Coronary artery (tissue), 2 donors: Measurements from ENCODE around the gene SDHC.
"Not testable (repeated sequence)": the region's sequence is repeated elsewhere in the genome, so short reads cannot be mapped to it uniquely, and the experiment has no call there.

Experiments
- DNase-seq: peaks from one replicate; pipeline ENCODE4 v3.0.0-alpha.2; 2017; ENCODE audit warnings: low spot score
- H3K27ac ChIP-seq, 2 donors: fragments of 200-600 bp; sonication (generic); one replicate each; pipeline ENCODE4 v1.5.1; 2016 to 2019
- H3K4me3 ChIP-seq: fragments of 200-600 bp; sonication (generic); 2 replicates; pipeline ENCODE4 v1.5.1; 2016; ENCODE audit warnings: mild to moderate bottlenecking, moderate library complexity
- CTCF ChIP-seq: fragments of 200-600 bp; sonication (generic); IDR thresholded peaks from one replicate; pipeline ENCODE4 v1.5.1; 2019; ENCODE audit warnings: antibody characterized with exemption

The SDHC gene

DNA sequence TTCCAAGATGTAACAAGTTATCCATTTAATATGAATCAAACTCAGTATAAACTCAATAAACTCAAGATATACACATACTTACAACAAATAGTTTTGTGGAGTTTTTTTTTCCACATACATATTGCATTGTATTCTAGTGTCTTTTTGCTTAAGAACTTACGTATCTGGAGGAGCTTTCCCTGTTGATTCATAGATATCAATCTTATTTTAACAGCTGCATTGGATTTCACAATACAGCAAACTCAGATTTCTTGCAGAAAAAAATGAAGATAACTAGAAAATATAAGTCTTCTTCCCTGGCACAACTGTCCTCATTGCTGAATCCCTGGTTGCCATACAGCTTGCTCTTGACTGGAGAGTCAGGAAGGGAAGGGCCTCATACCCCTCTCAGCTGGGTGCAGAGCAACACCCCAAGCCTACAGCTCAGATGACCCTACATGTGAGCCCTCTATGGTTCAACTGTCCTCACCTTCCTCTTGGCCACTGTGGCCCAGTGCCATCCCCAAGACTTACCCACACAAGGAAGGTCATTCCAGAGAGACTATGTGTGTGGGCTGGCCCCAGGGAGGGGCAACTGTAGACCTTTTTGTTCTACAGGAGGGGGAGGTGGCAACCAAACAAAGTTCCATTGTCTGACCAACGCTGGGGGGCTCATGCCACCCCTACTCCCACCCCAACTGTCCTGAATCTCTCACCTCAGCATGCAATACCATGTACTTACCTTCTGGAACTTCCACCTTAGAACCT lies 6.1 kb upstream of the SDHC start:
- no peak overlapping the region for H3K4me3 ChIP-seq
- no peak for TF ChIP-seq CTCF
- H3K27ac ChIP-seq = no peak overlapping the region
- DNase-seq = no peak

- no peak for DNase-seq
- no peak for TF ChIP-seq CTCF
- Histone ChIP-seq H3K27ac (no peak within 1 kb of the TSS), H3K4me3 (no peak within 1 kb of the TSS)
Measured at GRCh38 chr1:161309868-161310267, 4.3 kb upstream of the SDHC start, which contains the start of gene MPZ. Gene MPZ, minus strand, starts transcription at chr1:161309968. Its CDS starts 63 bp downstream, at chr1:161309905.

DNA sequence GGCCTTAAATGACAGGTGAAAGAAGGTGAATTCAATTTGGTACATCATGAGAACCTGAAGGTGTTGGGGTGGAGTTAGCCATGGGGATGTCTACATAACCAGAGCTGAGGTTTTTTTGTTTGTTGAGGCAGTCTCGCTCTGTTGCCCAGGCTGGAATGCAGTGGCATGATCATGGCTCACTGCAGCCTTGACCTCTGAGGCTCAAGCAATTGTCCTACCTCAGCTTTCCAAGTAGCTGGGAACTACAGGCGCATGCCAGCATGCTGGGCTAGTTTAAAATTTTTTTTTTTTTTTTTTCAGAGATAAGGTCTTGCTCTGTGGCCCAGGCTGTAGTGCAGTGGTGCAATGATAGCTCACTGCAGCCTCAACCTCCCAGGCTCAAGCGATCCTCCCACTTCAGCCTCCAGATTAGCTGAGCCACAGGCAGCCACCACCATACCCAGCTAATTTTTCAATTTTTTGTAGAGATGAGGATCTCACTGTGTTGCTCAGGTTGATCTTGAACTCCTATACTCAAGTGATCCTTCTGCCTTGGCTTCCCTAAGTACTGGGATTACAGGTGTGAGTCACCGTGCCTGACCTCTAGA lies 2.5 kb upstream of the SDHC start:
- TF ChIP-seq CTCF = no peak
- no peak for DNase-seq
- Histone ChIP-seq H3K4me3 (no peak overlapping the region), H3K27ac (no peak overlapping the region)

GRCh38 chr1:161313554-161314200 lies 504 bp upstream of the SDHC start:
- H3K4me3 ChIP-seq = peak overlapping the region; percentile 83
- TF ChIP-seq CTCF = no peak
- H3K27ac ChIP-seq = peak overlapping the region; percentile 78 to 90
- DNase-seq = no peak

GRCh38 chr1:161315841-161316674 lies 1.9 kb downstream of the SDHC start:
- not testable (repeated sequence) for H3K27ac ChIP-seq, DNase-seq, H3K4me3 ChIP-seq

- no peak for DNase-seq
- Histone ChIP-seq H3K4me3 (no peak overlapping the region), H3K27ac (no peak overlapping the region)
- TF ChIP-seq CTCF = no peak
Measured at GRCh38 chr1:161324020-161324419, 9.8 kb downstream of the SDHC start.

GRCh38 chr1:161330346-161330745 lies 16.2 kb downstream of the SDHC start:
- no peak overlapping the region for H3K27ac ChIP-seq
- TF ChIP-seq CTCF = no peak
- no peak for DNase-seq
- H3K4me3 ChIP-seq = no peak overlapping the region
